ENCODE data around the gene ABCG4. TPM values are rescaled to one million over a fixed set of nuclear protein-coding genes. Genes with fewer than 3 reads are reported as not detected.
"Not testable (repeated sequence)": the region's sequence is repeated elsewhere in the genome, so short reads cannot be mapped to it uniquely, and the experiment has no call there.

The ABCG4 gene
- total RNA-seq, 1 donor from 2014 or later = 0.48 TPM

DNA sequence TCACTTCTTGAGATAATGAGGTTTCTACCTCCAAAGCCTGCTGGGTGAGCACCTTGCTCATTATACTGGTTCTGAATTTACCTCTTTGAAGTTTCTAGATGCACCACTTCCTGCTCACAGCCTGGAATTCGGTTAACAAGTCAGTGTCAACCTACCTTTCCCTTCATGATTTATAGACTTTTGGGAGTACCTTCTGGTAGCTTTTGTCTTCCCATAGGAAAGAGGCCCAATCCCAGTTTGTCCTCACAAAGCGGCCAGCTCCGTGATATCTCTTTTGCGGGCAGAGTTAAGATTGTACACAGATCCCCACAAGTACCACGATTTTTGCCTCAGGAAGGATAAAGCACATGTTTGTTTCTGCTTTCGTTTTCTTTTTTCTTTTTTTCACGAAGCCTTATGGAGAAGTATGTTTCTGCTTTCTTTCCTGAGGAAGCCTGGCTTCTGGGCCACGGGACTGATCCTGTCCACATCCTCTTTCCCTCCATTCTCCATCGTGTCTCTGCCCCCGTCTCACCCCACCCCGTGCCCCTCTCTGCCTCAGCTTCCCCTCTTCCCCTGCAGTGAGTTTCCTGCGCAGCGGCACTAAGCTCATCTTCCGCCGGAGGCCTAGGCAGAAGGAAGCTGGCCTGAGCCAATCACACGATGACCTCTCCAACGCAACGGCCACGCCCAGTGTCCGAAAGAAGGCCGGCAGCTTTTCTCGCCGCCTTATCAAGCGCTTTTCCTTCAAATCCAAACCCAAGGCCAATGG, 33.2 kb upstream of the ABCG4 start:
- ATAC-seq = peak; percentile 64
- no peak for DNase-seq (ENCODE audit: low spot score)

- ATAC-seq = no peak
- no peak for DNase-seq (ENCODE audit: low spot score)
These were observed 32.6 kb upstream of the ABCG4 start for GRCh38 chr11:119116235-119116594.

- ATAC-seq (no peak), DNase-seq (ENCODE audit: low spot score) (no peak)
These were observed 32.3 kb upstream of the ABCG4 start for GRCh38 chr11:119116601-119117000.

GRCh38 chr11:119117004-119117706, 31.7 kb upstream of the ABCG4 start:
- no peak for ATAC-seq
- no peak for DNase-seq (ENCODE audit: low spot score)

GRCh38 chr11:119118227-119118626, 30.6 kb upstream of the ABCG4 start:
- DNase-seq (ENCODE audit: low spot score) = no peak
- no peak for ATAC-seq

DNA sequence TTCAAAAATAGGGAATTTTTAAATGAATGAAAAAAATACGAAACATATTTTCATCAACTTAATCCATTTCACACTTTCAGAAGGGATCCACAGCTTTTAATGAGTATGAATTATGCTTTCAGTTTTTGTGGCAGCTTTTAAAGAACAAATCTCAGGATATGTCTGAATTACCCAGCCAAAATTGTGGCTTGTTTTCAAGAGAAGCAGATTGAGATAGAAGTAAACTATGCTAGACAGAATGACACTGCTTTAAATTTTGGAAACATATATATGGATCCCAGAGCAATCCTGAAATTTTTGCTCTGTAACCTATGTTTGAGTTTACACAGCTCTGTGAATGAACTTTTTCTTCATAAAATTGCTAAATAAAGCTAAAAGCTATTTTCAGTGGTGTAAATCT, 29.9 kb upstream of the ABCG4 start:
- ATAC-seq = no peak

DNA sequence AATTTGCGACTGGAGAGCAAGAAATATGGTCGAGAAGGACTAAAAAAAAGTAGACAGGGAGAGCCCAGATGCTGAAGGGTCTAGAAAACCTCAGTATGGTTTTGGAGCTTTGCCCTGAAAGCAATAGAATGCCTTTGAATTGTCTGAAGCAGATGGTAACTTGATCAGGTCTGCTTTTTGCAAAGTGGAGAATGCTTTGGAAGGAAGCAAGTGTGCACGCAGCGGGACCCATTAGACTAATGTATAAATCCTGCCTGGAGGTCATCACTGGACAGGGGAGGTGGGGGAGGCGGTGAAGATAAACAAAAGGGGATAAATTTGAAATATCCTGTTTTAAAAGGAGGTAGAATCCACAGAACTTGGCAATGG, 28.2 kb upstream of the ABCG4 start:
- ATAC-seq (no peak), DNase-seq (ENCODE audit: low spot score) (no peak)

More for the DNA sequence above, 29.9 kb upstream of the ABCG4 start:
- no peak for DNase-seq (ENCODE audit: low spot score)

DNA sequence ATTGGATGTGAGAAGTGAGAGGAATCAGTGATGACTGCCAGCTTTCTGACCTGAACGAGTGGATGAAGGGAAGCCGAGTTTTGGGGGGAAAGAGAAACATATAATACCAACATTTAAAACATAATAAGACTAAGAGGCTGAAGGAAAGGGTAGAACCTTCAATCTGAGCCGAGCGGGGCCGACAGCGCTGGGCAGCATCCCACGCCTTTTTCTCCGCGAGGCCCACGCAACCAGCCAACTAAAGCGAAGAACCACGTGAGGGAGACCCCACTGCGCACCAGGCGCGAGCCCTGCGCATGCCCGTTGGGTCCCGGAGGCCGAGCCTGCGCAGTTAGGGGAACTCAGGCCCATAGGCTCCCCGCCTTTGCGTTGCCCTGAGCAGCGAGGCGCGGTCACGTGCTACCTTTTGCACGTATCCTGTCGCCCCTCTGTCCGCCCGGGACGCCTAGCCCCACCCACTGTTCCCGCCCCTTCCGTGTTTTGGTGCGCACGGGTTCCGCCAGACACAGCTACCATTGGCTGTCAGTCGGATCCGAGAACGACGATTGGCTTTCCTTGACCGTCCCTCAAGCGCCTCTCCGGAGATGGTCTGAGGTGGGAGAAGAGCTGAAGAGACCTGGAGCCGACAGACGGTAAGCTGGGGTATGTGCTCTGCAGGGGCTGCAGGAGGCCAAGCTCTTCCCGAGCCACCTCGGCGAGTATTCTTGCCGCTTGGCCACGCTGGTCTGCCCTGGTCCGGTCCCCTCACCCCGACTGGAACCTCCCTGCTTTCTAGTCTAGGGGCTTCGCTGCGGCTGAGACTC, 27.6 kb upstream of the ABCG4 start, which contains the start of gene HINFP:
TSS of gene HINFP (plus strand) at position 573 of the 803 bp plus-strand sequence. CDS start 5,365 bp downstream, outside the sequence.
- DNase-seq (ENCODE audit: low spot score) = peak; percentile 100
- ATAC-seq = peak; percentile 98

GRCh38 chr11:119121811-119122124, 27.1 kb upstream of the ABCG4 start:
- no peak for DNase-seq (ENCODE audit: low spot score)
- ATAC-seq = no peak

- no peak for DNase-seq (ENCODE audit: low spot score)
- no peak for ATAC-seq
These were observed 23.0 kb upstream of the ABCG4 start for GRCh38 chr11:119125821-119126220.

- ATAC-seq (no peak), DNase-seq (ENCODE audit: low spot score) (no peak)
These were observed 22.1 kb upstream of the ABCG4 start for GRCh38 chr11:119126675-119127268.

DNA sequence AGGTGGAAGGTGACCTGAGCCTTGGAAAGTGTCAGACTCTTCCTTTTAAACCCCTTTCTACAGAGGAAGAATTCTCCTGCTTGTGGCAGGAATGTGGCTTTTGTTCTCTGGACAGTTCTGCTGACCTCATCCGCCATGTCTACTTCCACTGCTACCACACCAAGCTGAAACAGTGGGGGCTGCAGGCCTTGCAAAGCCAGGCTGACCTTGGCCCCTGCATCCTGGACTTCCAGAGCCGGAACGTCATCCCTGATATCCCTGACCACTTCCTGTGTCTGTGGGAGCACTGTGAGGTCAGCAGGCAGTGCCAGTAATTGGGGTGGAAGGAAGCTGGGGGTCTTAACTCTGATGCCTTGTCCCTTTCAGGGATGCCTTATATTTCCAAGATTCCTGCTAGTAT, 18.2 kb upstream of the ABCG4 start:
- peak; percentile 61 for ATAC-seq
- DNase-seq (ENCODE audit: low spot score) = no peak

DNA sequence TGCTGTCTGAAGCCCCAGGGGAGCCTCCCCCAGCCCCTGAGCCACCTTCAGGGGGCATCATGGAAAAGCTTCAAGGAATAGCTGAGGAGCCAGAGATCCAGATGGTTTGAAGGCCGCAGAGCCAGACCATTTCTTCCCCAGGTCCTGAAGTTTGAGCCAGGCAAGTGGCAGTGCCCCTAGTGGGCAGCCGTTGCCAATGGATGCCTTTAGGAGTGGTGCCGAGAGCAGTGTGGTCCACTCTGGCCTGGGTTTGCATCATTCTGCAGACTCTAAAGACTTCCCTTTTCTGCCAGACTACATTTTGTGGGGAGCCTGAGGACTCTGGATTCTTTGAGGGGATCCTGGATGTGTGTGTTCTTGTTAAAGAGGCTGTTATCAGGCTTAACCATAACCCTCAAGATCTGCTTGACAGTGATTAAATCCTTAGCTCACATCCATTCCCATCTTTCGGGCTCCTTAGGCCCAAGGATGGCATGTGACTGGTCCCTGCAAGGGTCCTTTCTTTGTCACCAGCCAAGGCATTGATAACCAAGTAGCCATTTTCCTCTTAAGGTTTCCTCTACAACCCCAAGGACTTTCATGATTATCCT, 14.4 kb upstream of the ABCG4 start:
- no peak for DNase-seq (ENCODE audit: low spot score)
- peak; percentile 67 for ATAC-seq

DNA sequence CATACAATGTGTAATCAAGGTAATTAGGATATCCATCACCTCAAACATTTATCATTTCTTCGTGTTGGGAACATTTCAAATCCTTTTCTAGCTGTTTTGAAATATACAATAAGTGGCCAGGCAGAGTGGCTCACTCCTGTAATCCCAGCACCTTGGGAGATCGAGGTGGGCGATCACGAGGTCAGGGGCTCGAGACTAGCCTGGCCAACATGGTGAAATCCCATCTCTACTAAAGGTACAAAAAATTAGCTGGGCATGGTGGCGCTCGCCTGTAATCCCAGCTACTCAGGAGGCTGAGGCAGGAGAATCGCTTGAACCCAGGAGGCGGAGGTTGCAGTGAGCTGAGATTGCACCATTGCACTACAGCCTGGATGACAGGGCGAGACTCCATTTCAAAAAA, 9.6 kb upstream of the ABCG4 start:
- DNase-seq (ENCODE audit: low spot score); ATAC-seq: not testable (repeated sequence)

DNA sequence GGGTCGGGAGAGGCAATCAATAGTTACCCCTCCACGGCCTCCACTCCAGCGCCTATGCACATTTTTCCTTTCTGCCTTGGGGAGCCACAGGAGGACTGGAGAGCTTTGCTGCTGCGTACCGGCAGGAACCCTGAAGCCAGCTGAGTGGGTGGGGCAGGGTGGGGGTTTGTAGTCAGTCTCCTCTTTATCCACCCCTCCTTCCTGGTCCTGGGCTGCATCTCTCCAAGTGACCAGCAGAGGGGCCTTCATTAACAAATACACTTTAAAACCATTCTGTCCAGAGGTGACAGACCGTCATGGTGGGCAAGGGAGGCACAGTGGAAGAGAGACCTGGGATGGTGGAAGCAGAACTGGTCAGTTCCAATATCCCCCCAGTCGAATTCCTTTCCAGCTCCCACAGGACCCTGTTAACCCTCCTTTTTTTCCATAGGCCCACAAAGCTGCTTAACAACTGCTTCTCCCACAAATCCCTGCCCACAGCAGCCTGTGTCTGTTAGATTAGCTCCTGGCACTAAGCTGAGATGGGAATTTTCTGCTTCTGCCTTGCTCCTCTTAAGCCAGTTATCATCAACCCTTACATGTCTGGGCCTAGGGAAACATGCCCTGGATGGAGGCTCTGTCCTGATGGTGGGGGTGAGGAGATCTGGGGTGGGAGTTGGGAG, 3.9 kb upstream of the ABCG4 start:
- ATAC-seq (peak; percentile 89), DNase-seq (ENCODE audit: low spot score) (no peak)

- ATAC-seq = no peak
These were observed 3.3 kb upstream of the ABCG4 start for GRCh38 chr11:119145551-119145950.

DNA sequence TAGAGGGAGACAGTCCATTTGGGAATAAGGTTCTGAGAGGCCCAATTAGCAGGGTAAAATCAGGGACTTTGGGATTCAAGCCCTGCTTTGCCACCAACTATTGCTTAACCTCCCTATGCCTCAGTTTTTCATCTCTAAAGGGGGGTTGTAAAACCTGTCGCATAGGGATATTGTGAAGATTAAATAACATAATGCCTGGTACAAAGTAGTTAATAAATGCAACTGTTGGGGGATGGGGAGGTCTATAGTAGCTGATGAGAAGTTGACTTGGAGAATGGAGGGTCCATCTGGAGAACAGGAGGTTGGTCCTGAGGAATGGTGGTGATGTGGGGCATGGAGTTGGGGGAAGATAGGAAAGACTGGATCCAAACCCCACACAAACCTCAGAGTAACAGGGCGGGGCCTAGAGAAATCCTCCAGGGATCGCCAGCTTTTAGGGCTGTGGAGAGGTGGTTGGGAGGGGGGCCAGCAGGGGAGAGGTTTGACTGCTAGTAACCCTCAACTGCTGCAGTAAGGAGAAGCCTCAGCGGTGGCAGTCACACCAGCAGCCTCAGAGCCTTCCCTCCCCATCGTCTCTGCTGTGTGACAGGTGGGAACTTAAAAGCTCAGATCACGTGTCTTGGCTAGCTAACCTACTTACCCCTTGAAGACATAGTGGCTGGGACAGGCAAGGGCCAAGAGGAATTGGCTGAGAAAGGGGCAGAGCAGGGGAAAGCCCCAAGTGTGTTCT, 1.1 kb upstream of the ABCG4 start:
- DNase-seq (ENCODE audit: low spot score) (no peak), ATAC-seq (no peak)

More at GRCh38 chr11:119145551-119145950, 3.3 kb upstream of the ABCG4 start:
- no peak for DNase-seq (ENCODE audit: low spot score)

GRCh38 chr11:119148720-119149017, 183 bp upstream of the ABCG4 start:
- DNase-seq (ENCODE audit: low spot score) (no peak), ATAC-seq (no peak)

DNA sequence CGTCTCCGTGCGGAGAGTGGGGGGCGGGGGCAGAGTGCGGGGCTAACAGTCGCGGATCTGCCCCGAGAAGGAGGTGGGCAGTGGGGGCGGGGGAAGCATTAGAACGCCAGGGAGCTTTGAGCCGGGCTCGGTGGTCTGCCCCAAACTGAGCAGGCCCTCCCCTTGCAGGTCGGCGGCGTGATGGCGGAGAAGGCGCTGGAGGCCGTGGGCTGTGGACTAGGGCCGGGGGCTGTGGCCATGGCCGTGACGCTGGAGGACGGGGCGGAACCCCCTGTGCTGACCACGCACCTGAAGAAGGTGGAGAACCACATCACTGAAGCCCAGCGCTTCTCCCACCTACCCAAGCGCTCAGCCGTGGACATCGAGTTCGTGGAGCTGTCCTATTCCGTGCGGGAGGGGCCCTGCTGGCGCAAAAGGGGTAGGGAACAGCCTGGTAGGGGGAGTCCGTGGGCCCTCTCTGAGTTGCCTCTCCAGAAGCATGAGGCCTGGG, 979 bp downstream of the ABCG4 start:
- DNase-seq (ENCODE audit: low spot score) = no peak
- no peak for ATAC-seq

DNA sequence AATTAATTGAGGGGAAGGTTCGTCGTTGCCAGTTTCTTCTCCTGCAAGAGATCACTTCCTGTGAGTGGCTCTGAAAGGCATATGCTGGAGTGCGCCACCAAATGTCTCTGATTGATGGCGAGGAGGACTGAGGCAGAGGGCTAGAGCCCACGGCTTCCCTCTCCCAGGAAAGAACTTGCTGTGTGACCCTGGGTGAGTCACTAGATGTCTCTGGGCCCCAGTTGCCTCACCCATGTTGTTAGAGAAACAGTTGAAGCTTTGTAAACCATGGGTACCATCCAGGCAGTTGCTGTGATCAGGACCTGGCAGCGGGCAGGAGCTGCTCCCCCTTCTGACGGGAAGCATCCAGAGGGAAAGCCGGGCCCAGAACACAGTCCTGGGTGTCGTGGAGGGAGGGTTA, 3.2 kb downstream of the ABCG4 start:
- ATAC-seq (no peak), DNase-seq (ENCODE audit: low spot score) (no peak)
